K562 (cell line): ENCODE data around the gene CCNO. TPM values are rescaled to one million over a fixed set of nuclear protein-coding genes. Genes with fewer than 3 reads are reported as not detected.

Experiments used
- CBFA2T2 ChIP-seq: fragments of 450-650 bp; conservative IDR thresholded peaks from 2 replicates; pipeline ENCODE4 v1.6.1; 2017; ENCODE audit warnings: mild to moderate bottlenecking
- CTBP1 ChIP-seq: fragments of 450-650 bp; IDR thresholded peaks from 2 replicates; pipeline ENCODE4 v1.6.1; 2016; ENCODE audit warnings: borderline replicate concordance
- DEAF1 ChIP-seq: fragments of 450-650 bp; formaldehyde crosslinking; IDR thresholded peaks from 2 replicates; pipeline ENCODE4 v1.4.0; 2020; ENCODE audit warnings: mild to moderate bottlenecking, moderate library complexity
- FOXK2 ChIP-seq, 2 experiments: fragments of 450-650 bp; IDR thresholded peaks in 1 of 2; conservative IDR thresholded peaks in 1 of 2; 2 replicates each; pipeline ENCODE4 v1.6.1; 2016; ENCODE audit warnings: low read depth in 2 of 2, mild to moderate bottlenecking in 1 of 2
- GTF2A2 ChIP-seq: IDR thresholded peaks from 2 replicates; pipeline ENCODE4 v1.6.1; 2016; ENCODE audit warnings: mild to moderate bottlenecking, missing genetic modification characterization, missing compliant biosample characterization
- HMGXB4 ChIP-seq: sonication (generic); formaldehyde crosslinking; IDR thresholded peaks from 2 replicates; pipeline ENCODE4 v1.8.1; 2023; ENCODE audit warnings: mild to moderate bottlenecking, missing genetic modification reagents
- MCM7 ChIP-seq, 2 experiments: fragments of 450-650 bp; IDR thresholded peaks; 2 replicates each; pipeline ENCODE4 v1.6.1; 2016 to 2018
- MLLT1 ChIP-seq, 2 experiments: fragments of 450-650 bp; IDR thresholded peaks; 2 replicates each; pipeline ENCODE4 v1.6.1; 2016
- NFE2L1 ChIP-seq: fragments of 450-650 bp; IDR thresholded peaks from 2 replicates; pipeline ENCODE4 v1.6.1; 2016; ENCODE audit warnings: missing genetic modification characterization, low read depth, mild to moderate bottlenecking, missing compliant biosample characterization, moderate library complexity, borderline replicate concordance
- PTRF ChIP-seq: fragments of 450-650 bp; IDR thresholded peaks from 2 replicates; pipeline ENCODE4 v1.6.1; 2016; ENCODE audit warnings: mild to moderate bottlenecking, missing genetic modification characterization, missing compliant biosample characterization
- RBM17 ChIP-seq: fragments of 200-400 bp; formaldehyde crosslinking; IDR thresholded peaks from 2 replicates; pipeline ENCODE4 v1.6.1; 2017; ENCODE audit warnings: low read depth, mild to moderate bottlenecking, low read length, borderline replicate concordance
- RBM39 ChIP-seq: fragments of 200-400 bp; formaldehyde crosslinking; optimal IDR thresholded peaks from 2 replicates; pipeline ENCODE3; 2018; ENCODE audit warnings: low read depth, low read length
- RFX7 ChIP-seq: fragments of 250-450 bp; sonication (Bioruptor Pico); IDR thresholded peaks from 2 replicates; pipeline ENCODE4 v1.5.1; 2021; ENCODE audit warnings: mild to moderate bottlenecking
- RNF219 ChIP-seq: fragments of 250-450 bp; sonication (Bioruptor Pico); IDR thresholded peaks from 2 replicates; pipeline ENCODE4 v1.5.0; 2022; ENCODE audit warnings: mild to moderate bottlenecking
- SMARCA4 ChIP-seq: fragments of 450-650 bp; IDR thresholded peaks from 2 replicates; pipeline ENCODE4 v1.6.1; 2016
- SMARCA5 ChIP-seq: fragments of 450-650 bp; IDR thresholded peaks from 2 replicates; pipeline ENCODE4 v1.6.1; 2016
- SNRNP70 ChIP-seq: fragments of 200-400 bp; formaldehyde crosslinking; optimal IDR thresholded peaks from 2 replicates; pipeline ENCODE3; 2017; ENCODE audit warnings: low read depth, low read length
- TBP ChIP-seq: optimal IDR thresholded peaks from 2 replicates; pipeline ENCODE3; 2011; ENCODE audit warnings: low read depth, low read length, improper control_type of control experiment
- THRAP3 ChIP-seq: fragments of 450-650 bp; IDR thresholded peaks from 2 replicates; pipeline ENCODE4 v1.6.1; 2016; ENCODE audit warnings: mild to moderate bottlenecking, inconsistent platforms, borderline replicate concordance
- ZNF224 ChIP-seq: sonication (generic); formaldehyde crosslinking; IDR thresholded peaks from 2 replicates; pipeline ENCODE4 v1.8.0; 2022; ENCODE audit warnings: mild to moderate bottlenecking, missing genetic modification reagents
- ZNF551 ChIP-seq: fragments of 250-450 bp; sonication (Bioruptor Pico); IDR thresholded peaks from 2 replicates; pipeline ENCODE4 v1.5.0; 2021; ENCODE audit warnings: mild to moderate bottlenecking, moderate library complexity
- ZNF57 ChIP-seq: fragments of 450-650 bp; formaldehyde crosslinking; IDR thresholded peaks from 2 replicates; pipeline ENCODE4 v1.4.0; 2020; ENCODE audit warnings: mild to moderate bottlenecking, moderate library complexity
- polyA plus RNA-seq, 8 experiments: library from polyadenylated mRNA; depleted of rRNA in 4 of 8; stranded (reverse) in 5 of 8; unstranded in 3 of 8; fragments of >200 nt; fragmentation: Nextera tagmentation in 2 of 8; fragmentation: Illumina TruSeq in 1 of 8; extraction: Ambion mirVana in 2 of 8; extraction: Trizol in 1 of 8; gene quantifications; 2 replicates each; pipeline versions ENCODE4 v1.2.1 to v1.2.3, GENCODE V29; 2011 to 2014; ENCODE audit warnings: inconsistent platforms in 1 of 8, missing spikeins in 1 of 8
- total RNA-seq, 7 experiments: library from RNA; depleted of rRNA in 6 of 7; stranded (reverse); fragments of >200 nt in 6 of 7; fragmentation: Illumina TruSeq in 2 of 7; extraction: Trizol in 2 of 7; gene quantifications; 2 replicates each; pipeline versions ENCODE4 v1.2.1 to v1.2.3, GENCODE V29; 2011 to 2021; ENCODE audit warnings: low replicate concordance in 1 of 7
- TF ChIP-seq, protein P1 (sequence below): fragments of 250-450 bp; sonication (Bioruptor Pico); IDR thresholded peaks from 2 replicates; pipeline ENCODE4 v1.8.0; 2021; ENCODE audit warnings: moderate library complexity, mild to moderate bottlenecking, inconsistent platforms

The CCNO gene
- total and polyA plus RNA-seq, 9 of the 15 experiments (the other 6 are each of a cell fraction or from before 2014, with no cell fraction given), result 0.08 to 3.1 (median 0.29) TPM

DNA sequence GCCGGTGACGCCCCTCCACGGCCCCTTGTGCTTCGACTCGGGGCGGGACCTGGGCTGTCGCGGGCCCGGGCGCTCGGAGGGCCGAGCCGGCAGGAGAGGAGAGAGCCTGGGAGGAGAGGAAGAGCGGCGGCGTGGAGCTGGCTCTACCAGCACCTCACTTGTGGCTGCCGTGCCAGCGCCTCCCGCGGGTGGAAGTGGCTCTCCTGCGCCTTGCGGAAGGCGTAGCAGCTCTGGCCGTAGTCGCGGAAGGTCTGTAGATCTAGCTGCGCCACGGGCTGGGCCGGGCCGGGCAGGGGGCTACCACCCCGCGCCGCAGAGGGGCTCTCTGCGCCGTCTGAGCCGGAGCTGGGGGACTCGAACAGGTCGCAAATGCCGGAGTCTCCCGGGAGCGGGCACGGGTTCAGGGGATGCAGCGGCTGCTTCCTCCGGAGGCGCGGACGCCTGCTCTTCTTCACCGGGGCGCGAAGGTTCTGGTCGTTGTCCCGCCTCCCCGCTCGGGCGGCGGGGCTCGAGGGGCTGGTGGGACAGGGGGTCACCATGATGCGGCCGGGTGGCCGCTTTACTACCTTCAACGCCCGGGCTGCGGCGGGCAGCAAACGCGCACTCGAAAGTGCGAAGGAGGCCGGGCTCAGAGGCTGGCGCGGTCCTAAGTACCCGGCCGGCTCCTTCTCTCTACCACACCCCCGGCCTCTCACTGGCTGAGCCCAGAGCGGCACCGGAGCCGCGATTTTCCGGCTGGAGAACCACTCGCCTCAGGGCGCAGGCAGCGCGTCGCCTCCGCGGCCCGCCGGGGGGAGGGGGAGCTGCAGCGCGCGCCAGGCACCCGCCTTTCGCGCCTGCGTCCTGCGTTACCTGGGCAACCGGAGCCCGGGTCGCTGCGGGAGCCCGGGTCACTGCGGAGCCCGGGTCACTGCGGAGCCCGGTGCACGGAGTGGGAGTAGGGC, at the start of gene CCNO (continued):
- no peak for TF ChIP-seq MLLT1 (IDR thresholded peaks at IDR 0.05)
- TF ChIP-seq, protein P1, sequence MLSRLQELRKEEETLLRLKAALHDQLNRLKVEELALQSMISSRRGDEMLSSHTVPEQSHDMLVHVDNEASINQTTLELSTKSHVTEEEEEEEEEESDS (CRISPR knock-in tag), result no peak
- no peak for TF ChIP-seq HMGXB4 (CRISPR knock-in tag)
- no peak for TF ChIP-seq ZNF224 (CRISPR knock-in tag)
- no peak for TF ChIP-seq SMARCA5
- no peak for TF ChIP-seq ZNF57 (CRISPR knock-in tag)
- peak; percentile 53; the same call in 1 of the 2 replicates for TF ChIP-seq CTBP1
- no peak for TF ChIP-seq RNF219 (CRISPR knock-in tag)
- no peak for TF ChIP-seq SNRNP70
- no peak for TF ChIP-seq CBFA2T2
- TF ChIP-seq TBP, result no peak
- no peak for TF ChIP-seq SMARCA4
- TF ChIP-seq RFX7 (CRISPR knock-in tag), result no peak
- no peak for TF ChIP-seq DEAF1 (CRISPR knock-in tag)
- TF ChIP-seq GTF2A2 (tag), result no peak
- no peak for TF ChIP-seq NFE2L1 (tag)
- no peak for TF ChIP-seq RBM39
- no peak for TF ChIP-seq ZNF551
- TF ChIP-seq RBM17, result no peak
- TF ChIP-seq FOXK2 (conservative IDR thresholded peaks at IDR 0.05 in 1 of 2, IDR thresholded peaks at IDR 0.05 in 1 of 2; ENCODE audit: low read depth in 2 of 2), result no peak
- no peak for TF ChIP-seq MCM7 (IDR thresholded peaks at IDR 0.05)
- TF ChIP-seq PTRF (tag), result no peak
- no peak for TF ChIP-seq THRAP3
